Caco-2 (cell line): ENCODE data around the gene KIF19. TPM values are rescaled to one million over a fixed set of nuclear protein-coding genes. Genes with fewer than 3 reads are reported as not detected.
"Not testable (repeated sequence)": the region's sequence is repeated elsewhere in the genome, so short reads cannot be mapped to it uniquely, and the experiment has no call there.

Experiments used
- Bru-seq: library from RNA; stranded (reverse); fragments of 400-500 nt; gene quantifications from one replicate; lab custom pipeline; 2021; lab: Mats Ljungman, UMichigan
- BruChase-seq, 2 experiments: library from RNA; stranded (reverse); fragments of 400-500 nt; gene quantifications; one replicate each; lab custom pipeline; 2021; lab: Mats Ljungman, UMichigan
- BruUV-seq: library from RNA; stranded (reverse); fragments of 400-500 nt; replicated peaks from 2 replicates; lab custom pipeline; 2021; lab: Mats Ljungman, UMichigan
- CTCF ChIA-PET: fragments of 300-600 bp; sonication (Branson Sonifier 250); formaldehyde crosslinking; loops from one replicate; lab custom pipeline; 2022; ENCODE audit warnings: antibody characterized with exemption; lab: Charles Lee
- POLR2A ChIA-PET: fragments of 300-600 bp; sonication (Branson Sonifier 250); formaldehyde crosslinking; loops from one replicate; lab custom pipeline; 2022; ENCODE audit warnings: antibody characterized with exemption; lab: Charles Lee
- DNase-seq, 2 experiments: peaks; one replicate each; pipeline versions ENCODE4 v3.0.0 to v3.0.0-alpha.2; 2020 to 2022
- H3K27me3 ChIP-seq: replicated peaks from 2 replicates; pipeline ENCODE4 v1.6.0; 2011; ENCODE audit warnings: low read length; ENCODE audit not compliant: control insufficient read depth, insufficient read depth
- H3K36me3 ChIP-seq: 2 replicates; pipeline ENCODE4 v1.5.1; 2011; ENCODE audit warnings: low read length; ENCODE audit not compliant: control insufficient read depth, insufficient read depth
- H3K4me1 ChIP-seq: fragments of 250-450 bp; sonication (Bioruptor Pico); 2 replicates; pipeline ENCODE4 v1.5.1; 2020; ENCODE audit warnings: mild to moderate bottlenecking
- H3K4me3 ChIP-seq: 2 replicates; pipeline ENCODE4 v1.5.1; 2011; ENCODE audit warnings: low read depth, mild to moderate bottlenecking, control low read depth, low read length
- H3K9me3 ChIP-seq: fragments of 250-450 bp; sonication (Bioruptor Pico); 2 replicates; pipeline ENCODE4 v1.5.1; 2020; ENCODE audit warnings: mild to moderate bottlenecking, moderate library complexity
- H3K27ac Mint-ChIP-seq: one replicate; pipeline ENCODE4 v1.8.0; 2022; ENCODE audit warnings: mixed read lengths; ENCODE audit not compliant: unreplicated experiment
- H3K27me3 Mint-ChIP-seq: one replicate; pipeline ENCODE4 v1.8.0; 2022; ENCODE audit warnings: mixed read lengths; ENCODE audit not compliant: insufficient read depth, unreplicated experiment
- H3K36me3 Mint-ChIP-seq: one replicate; pipeline ENCODE4 v1.8.0; 2022; ENCODE audit warnings: mild to moderate bottlenecking, mixed read lengths; ENCODE audit not compliant: insufficient read depth, unreplicated experiment
- H3K4me1 Mint-ChIP-seq: one replicate; pipeline ENCODE4 v1.8.0; 2022; ENCODE audit warnings: low read depth, mixed read lengths; ENCODE audit not compliant: unreplicated experiment
- H3K4me3 Mint-ChIP-seq: one replicate; pipeline ENCODE4 v1.8.0; 2022; ENCODE audit warnings: mild to moderate bottlenecking, moderate library complexity, mixed read lengths; ENCODE audit not compliant: unreplicated experiment
- H3K9me3 Mint-ChIP-seq: one replicate; pipeline ENCODE4 v1.8.0; 2022; ENCODE audit warnings: mixed read lengths; ENCODE audit not compliant: unreplicated experiment
- CTCF ChIP-seq, 2 experiments: fragments of 200-600 bp in 1 of 2; IDR thresholded peaks; 1 replicate in 1 of 2; 2 replicates in 1 of 2; pipeline versions ENCODE4 v1.5.1 to v1.8.0; 2011 to 2022; ENCODE audit warnings: antibody characterized with exemption in 1 of 2, control low read depth in 1 of 2, inconsistent platforms in 1 of 2, low read depth in 1 of 2, low read length in 1 of 2, mild to moderate bottlenecking in 1 of 2, moderate library complexity in 1 of 2; ENCODE audit not compliant: insufficient read depth in 1 of 2, severe bottlenecking in 1 of 2, unreplicated experiment in 1 of 2
- intact Hi-C: fragments of 100-400 bp; cut with micrococcal nuclease; formaldehyde crosslinking; loops from one replicate; pipeline ENCODE4 v1.10.0; 2022; ENCODE audit not compliant: unreplicated experiment
- long read RNA-seq: library from polyadenylated mRNA; stranded (forward); transcript quantifications from one replicate; pipeline ENCODE4 v2.0.0, GENCODE V29; 2022
- total RNA-seq: library from RNA; stranded (reverse); gene quantifications from 2 replicates; pipeline ENCODE4 v1.2.3, GENCODE V29; 2022

KIF19 gene
- total RNA-seq: not detected in 2 replicates
- not detected for Bru-seq, nascent RNA
- BruChase-seq, experiment 1, labeled RNA remaining after a 2-hour chase: percentile 8 among the genes with signal in this experiment
- BruChase-seq, experiment 2, labeled RNA remaining after a 6-hour chase: percentile 3 among the genes with signal in this experiment
- long read RNA-seq: 0 reads

DNA sequence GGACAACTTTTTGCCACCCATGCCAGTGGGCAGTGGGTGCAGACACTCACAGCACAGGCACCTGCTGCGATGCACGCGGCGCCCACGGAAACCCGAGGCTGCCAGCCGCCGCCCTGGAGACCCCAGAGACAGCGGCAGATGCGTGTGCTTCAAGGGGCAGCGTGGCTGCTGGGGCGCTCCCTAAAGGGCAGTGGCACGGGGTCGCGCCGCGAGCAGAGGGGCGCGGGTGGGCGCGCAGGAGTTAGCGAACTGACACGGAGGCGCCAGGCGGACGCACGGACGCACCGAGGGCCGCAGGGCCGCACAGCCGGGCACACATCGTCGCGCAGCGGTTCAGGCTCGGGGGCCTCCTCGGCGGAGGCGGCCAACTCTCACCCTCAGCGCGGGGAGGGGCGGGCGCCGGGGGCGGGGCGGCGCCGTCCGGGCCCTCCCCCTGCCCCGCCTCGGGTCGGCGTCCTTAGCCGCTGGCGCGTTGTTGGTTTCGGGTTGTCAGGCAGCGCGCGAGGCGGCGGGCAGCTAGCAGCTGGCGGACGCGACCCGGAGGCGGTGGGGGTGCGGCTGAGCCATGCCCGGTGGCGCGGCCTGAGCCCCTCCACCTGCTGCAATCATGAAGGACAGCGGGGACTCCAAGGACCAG, at the start of gene KIF19:
TSS of gene KIF19 (plus strand) at position 484 of the 637 bp plus-strand sequence. CDS start at position 608, 124 bp downstream.
- intact Hi-C loops: no loop called here
- peak within 1 kb of the TSS; percentile 23 for H3K4me3 ChIP-seq
- Mint-ChIP-seq H3K27me3 (peaks cover 12% of the 10 kb centered on the region), H3K27ac (no peak within 1 kb of the TSS), H3K4me3 (peak within 1 kb of the TSS; percentile 25), H3K36me3 (no peaks in the 10 kb centered on the region), H3K4me1 (no peaks in the 10 kb centered on the region), H3K9me3 (no peaks in the 10 kb centered on the region)
- TF ChIP-seq CTCF (IDR thresholded peaks at IDR 0.05; ENCODE audit: insufficient read depth in 1 of 2, low read depth in 1 of 2, low read length in 1 of 2, severe bottlenecking in 1 of 2, unreplicated experiment in 1 of 2): no peak
- peaks cover 5% of the 10 kb centered on the region for H3K4me1 ChIP-seq
- H3K36me3 ChIP-seq: no peaks in the 10 kb centered on the region
- H3K9me3 ChIP-seq: no peaks in the 10 kb centered on the region
- no TSS peak for BruUV-seq
- peak in 1 of 2 experiments; percentile 60 for DNase-seq
- POLR2A ChIA-PET: no interaction called here
- CTCF ChIA-PET: no interaction called here
- H3K27me3 ChIP-seq: no peaks in the 10 kb centered on the region

DNA sequence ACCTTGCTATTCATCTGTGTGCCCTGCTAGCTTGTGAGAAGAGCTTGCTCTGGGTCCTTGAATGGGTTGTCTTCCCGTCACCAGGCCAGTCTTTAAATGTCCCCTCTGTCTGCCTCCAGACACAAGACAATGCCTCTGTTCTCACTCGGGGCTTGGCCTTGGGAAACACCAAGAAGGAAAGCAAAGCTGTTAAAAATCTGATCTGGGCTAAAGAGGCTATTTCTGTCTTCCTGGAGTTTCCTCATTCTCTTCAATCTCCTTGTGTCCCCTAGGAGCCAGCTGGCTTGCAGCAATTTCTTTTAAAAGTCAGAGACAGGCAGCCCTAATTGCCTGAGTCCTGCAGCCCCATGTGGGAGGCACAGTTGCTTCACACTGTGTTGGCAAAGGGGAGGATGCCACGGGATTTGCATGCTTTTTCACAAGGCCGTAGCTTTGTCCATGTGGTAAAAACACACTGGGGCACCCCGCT, 49.5 kb upstream of the KIF19 start:
- no peak for TF ChIP-seq CTCF (IDR thresholded peaks at IDR 0.05; ENCODE audit: insufficient read depth in 1 of 2, low read depth in 1 of 2, low read length in 1 of 2, severe bottlenecking in 1 of 2, unreplicated experiment in 1 of 2)
- no TSS peak for BruUV-seq
- Mint-ChIP-seq H3K27me3 (peaks cover 10% of the 10 kb centered on the region), H3K4me1 (peaks cover 6% of the 10 kb centered on the region), H3K9me3 (no peaks in the 10 kb centered on the region), H3K4me3 (no peak overlapping the region), H3K36me3 (no peaks in the 10 kb centered on the region), H3K27ac (no peak overlapping the region)
- DNase-seq: no peak
- Histone ChIP-seq H3K4me3 (no peak overlapping the region), H3K4me1 (no peaks in the 10 kb centered on the region), H3K9me3 (no peaks in the 10 kb centered on the region), H3K36me3 (no peaks in the 10 kb centered on the region), H3K27me3 (no peaks in the 10 kb centered on the region)
- CTCF ChIA-PET: no interaction called here
- intact Hi-C loops: no loop called here
- POLR2A ChIA-PET: interaction anchor here (0.6 kb wide), 1 partner anchor 204 kb away, joined by 3 read pairs; no protein-coding TSS in a partner anchor

DNA sequence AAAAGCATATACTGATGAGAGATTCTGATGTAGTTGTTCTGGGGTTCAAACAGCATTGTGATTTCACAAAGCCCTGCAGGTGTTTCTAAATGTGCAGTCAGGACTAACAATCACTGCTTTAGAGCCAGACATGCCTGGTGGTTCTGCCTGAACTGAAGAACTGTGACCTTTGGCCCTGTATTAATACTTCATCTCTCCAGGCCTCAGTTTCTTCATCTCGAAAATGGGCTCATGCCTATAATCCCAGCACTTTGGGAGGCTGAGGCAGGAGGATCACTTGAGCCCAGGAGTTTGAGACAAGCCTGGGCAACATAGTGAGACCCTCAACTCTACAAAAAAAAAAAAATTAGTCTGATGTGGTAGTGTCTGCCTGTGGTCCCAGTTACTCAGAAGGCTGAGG, 48.1 kb upstream of the KIF19 start:
- POLR2A ChIA-PET: no interaction called here
- CTCF ChIA-PET: no interaction called here

GRCh38 chr17:74279617-74280016, 46.4 kb upstream of the KIF19 start:
- H3K4me3 ChIP-seq, H3K4me1 Mint-ChIP-seq, DNase-seq, H3K27me3 ChIP-seq, H3K9me3 ChIP-seq, CTCF ChIA-PET, intact Hi-C loops, H3K9me3 Mint-ChIP-seq, H3K27ac Mint-ChIP-seq, H3K27me3 Mint-ChIP-seq, POLR2A ChIA-PET, H3K4me1 ChIP-seq, H3K36me3 Mint-ChIP-seq, BruUV-seq, H3K36me3 ChIP-seq, H3K4me3 Mint-ChIP-seq: not testable (repeated sequence)

More for the DNA sequence above, 48.1 kb upstream of the KIF19 start:
- BruUV-seq: no TSS peak
- Histone ChIP-seq H3K36me3 (no peaks in the 10 kb centered on the region), H3K27me3 (no peaks in the 10 kb centered on the region), H3K4me1 (no peaks in the 10 kb centered on the region), H3K4me3 (no peak overlapping the region), H3K9me3 (no peaks in the 10 kb centered on the region)
- Mint-ChIP-seq H3K4me3 (no peak overlapping the region), H3K9me3 (no peaks in the 10 kb centered on the region), H3K36me3 (no peaks in the 10 kb centered on the region), H3K4me1 (peaks cover 2% of the 10 kb centered on the region), H3K27me3 (peaks cover 8% of the 10 kb centered on the region), H3K27ac (no peak overlapping the region)
- no peak for TF ChIP-seq CTCF (IDR thresholded peaks at IDR 0.05; ENCODE audit: insufficient read depth in 1 of 2, low read depth in 1 of 2, low read length in 1 of 2, severe bottlenecking in 1 of 2, unreplicated experiment in 1 of 2)
- no peak for DNase-seq
- intact Hi-C loops: no loop called here
